Neural crest cell (in vitro differentiated cells): Measurements from ENCODE around the gene ASRGL1. TPM values are rescaled to one million over a fixed set of nuclear protein-coding genes. Genes with fewer than 3 reads are reported as not detected.

Experiments used
- DNase-seq: peaks from one replicate; pipeline ENCODE4 v3.0.0; 2021; ENCODE audit warnings: low read depth, mixed read lengths, low spot score
- H3K27ac Mint-ChIP-seq: one replicate; pipeline ENCODE4 v1.8.0; 2021; ENCODE audit warnings: mild to moderate bottlenecking, mixed read lengths; ENCODE audit not compliant: unreplicated experiment
- H3K27me3 Mint-ChIP-seq: 2 replicates; pipeline ENCODE4 v1.8.0; 2021; ENCODE audit warnings: low read depth, mild to moderate bottlenecking, mixed read lengths
- H3K36me3 Mint-ChIP-seq: 2 replicates; pipeline ENCODE4 v1.8.0; 2021; ENCODE audit warnings: low read depth, mild to moderate bottlenecking, mixed read lengths
- H3K4me1 Mint-ChIP-seq: 2 replicates; pipeline ENCODE4 v1.8.0; 2021; ENCODE audit warnings: mixed read lengths
- H3K4me3 Mint-ChIP-seq: one replicate; pipeline ENCODE4 v1.8.0; 2021; ENCODE audit warnings: mild to moderate bottlenecking, mixed read lengths
- H3K9me3 Mint-ChIP-seq: 2 replicates; pipeline ENCODE4 v1.8.0; 2021; ENCODE audit warnings: mixed read lengths
- total RNA-seq: library from RNA; stranded (reverse); gene quantifications from 2 replicates; pipeline ENCODE4 v1.2.1, GENCODE V29; 2021
- TF ChIP-seq, protein P1 (sequence below): fragments of 200-600 bp; sonication (generic); conservative IDR thresholded peaks from 2 replicates; pipeline ENCODE4 v1.5.0; 2021; ENCODE audit warnings: antibody characterized with exemption, mild to moderate bottlenecking

Gene ASRGL1
- total RNA-seq, 1 donor from 2014 or later, result 57.5 TPM

DNA sequence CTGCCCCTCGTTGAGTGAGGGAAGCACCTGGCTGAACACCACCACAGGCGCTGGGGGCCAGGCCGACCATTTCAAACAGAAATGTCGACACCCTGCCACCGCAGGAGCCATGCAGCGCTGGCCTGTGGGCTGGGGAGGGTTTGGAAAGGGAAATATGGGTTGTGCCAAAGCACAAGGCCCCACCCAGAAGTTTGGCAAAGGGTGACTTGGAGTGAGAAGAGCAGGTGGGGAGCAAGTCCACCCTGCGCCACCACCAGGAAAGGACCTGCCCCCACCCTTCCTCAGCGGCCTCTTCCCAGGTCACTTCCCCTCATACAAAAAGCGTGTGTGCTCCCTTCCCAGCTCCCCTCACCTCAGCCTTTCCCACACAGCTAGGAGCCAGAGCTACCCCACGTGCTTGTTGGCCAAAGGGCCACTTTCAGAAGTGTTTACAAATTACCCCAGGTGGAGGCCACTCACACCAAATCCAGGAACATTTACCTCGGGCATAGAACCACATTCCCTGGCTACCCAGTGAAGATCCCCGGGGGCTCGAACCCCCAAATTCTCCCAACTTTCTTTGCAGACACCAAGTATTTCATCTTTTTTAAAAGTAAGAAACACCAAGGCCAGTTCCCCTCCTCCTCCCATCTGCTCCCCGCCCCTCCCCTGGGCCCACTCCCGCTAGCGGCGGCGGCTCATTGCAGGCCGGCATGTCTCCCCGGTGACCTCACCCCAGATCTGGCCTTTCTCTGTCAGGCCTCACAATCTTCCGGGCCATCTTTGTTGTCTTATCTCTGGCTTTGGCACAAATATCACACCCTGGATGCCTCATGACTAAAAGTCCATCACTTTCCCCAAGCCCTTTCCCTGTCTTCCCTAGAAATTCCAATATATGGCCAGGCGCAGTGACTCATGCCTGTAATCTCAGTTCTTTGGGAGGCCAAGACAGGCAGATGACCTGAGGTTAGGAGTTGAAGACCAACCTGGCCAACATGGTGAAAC, 61.1 kb downstream of the ASRGL1 start:
- H3K27ac Mint-ChIP-seq, result peak overlapping the region; percentile 35
- TF ChIP-seq, protein P1, sequence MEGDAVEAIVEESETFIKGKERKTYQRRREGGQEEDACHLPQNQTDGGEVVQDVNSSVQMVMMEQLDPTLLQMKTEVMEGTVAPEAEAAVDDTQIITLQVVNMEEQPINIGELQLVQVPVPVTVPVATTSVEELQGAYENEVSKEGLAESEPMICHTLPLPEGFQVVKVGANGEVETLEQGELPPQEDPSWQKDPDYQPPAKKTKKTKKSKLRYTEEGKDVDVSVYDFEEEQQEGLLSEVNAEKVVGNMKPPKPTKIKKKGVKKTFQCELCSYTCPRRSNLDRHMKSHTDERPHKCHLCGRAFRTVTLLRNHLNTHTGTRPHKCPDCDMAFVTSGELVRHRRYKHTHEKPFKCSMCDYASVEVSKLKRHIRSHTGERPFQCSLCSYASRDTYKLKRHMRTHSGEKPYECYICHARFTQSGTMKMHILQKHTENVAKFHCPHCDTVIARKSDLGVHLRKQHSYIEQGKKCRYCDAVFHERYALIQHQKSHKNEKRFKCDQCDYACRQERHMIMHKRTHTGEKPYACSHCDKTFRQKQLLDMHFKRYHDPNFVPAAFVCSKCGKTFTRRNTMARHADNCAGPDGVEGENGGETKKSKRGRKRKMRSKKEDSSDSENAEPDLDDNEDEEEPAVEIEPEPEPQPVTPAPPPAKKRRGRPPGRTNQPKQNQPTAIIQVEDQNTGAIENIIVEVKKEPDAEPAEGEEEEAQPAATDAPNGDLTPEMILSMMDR, result no peak
- H3K4me3 Mint-ChIP-seq, result no peak overlapping the region
- no peaks in the 10 kb centered on the region for H3K9me3 Mint-ChIP-seq
- H3K4me1 Mint-ChIP-seq, result peaks cover 22% of the 10 kb centered on the region
- H3K27me3 Mint-ChIP-seq, result no peaks in the 10 kb centered on the region
- H3K36me3 Mint-ChIP-seq, result no peaks in the 10 kb centered on the region
- no peak for DNase-seq

- no peaks in the 10 kb centered on the region for H3K36me3 Mint-ChIP-seq
- TF ChIP-seq, protein P1, result no peak
- no peaks in the 10 kb centered on the region for H3K27me3 Mint-ChIP-seq
- DNase-seq, result no peak
- H3K27ac Mint-ChIP-seq, result peak overlapping the region; percentile 83
- H3K4me1 Mint-ChIP-seq, result peaks cover 22% of the 10 kb centered on the region
- no peak overlapping the region for H3K4me3 Mint-ChIP-seq
- H3K9me3 Mint-ChIP-seq, result no peaks in the 10 kb centered on the region
Measured at GRCh38 chr11:62399172-62399877, 62.1 kb downstream of the ASRGL1 start.

DNA sequence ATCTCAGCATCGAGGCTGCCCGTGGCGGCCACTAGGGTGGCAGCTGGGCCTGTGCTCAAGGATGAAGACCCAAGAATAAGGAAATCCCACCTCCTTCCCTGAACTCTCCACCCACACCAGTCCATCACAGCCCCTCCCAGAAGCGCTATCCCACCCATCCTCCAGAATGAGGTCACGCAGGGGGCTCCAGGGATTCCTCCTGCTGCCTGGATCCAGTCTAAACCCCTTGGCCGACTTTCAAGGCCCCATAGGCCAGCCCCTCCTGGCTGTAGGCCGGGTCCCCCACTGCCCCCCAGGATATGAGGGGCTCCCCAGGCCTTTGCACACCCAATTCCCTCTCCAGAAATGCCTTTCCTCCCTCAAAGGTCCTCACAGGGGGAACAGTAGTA, 62.6 kb downstream of the ASRGL1 start:
- no peak for DNase-seq
- Mint-ChIP-seq H3K27me3 (no peaks in the 10 kb centered on the region), H3K4me1 (peaks cover 19% of the 10 kb centered on the region), H3K9me3 (no peaks in the 10 kb centered on the region), H3K36me3 (no peaks in the 10 kb centered on the region), H3K4me3 (no peak overlapping the region), H3K27ac (no peak overlapping the region)
- TF ChIP-seq, protein P1, result no peak

GRCh38 chr11:62400281-62400680, 63.0 kb downstream of the ASRGL1 start:
- DNase-seq, result no peak
- TF ChIP-seq, protein P1, result no peak
- Mint-ChIP-seq H3K27ac (no peak overlapping the region), H3K4me3 (no peak overlapping the region), H3K27me3 (no peaks in the 10 kb centered on the region), H3K36me3 (no peaks in the 10 kb centered on the region), H3K4me1 (peaks cover 14% of the 10 kb centered on the region), H3K9me3 (no peaks in the 10 kb centered on the region)

- Mint-ChIP-seq H3K27me3 (no peaks in the 10 kb centered on the region), H3K27ac (no peak overlapping the region), H3K36me3 (no peaks in the 10 kb centered on the region), H3K9me3 (no peaks in the 10 kb centered on the region), H3K4me3 (no peak overlapping the region), H3K4me1 (peaks cover 12% of the 10 kb centered on the region)
- TF ChIP-seq, protein P1, result no peak
- DNase-seq, result no peak
Measured at GRCh38 chr11:62400760-62401159, 63.5 kb downstream of the ASRGL1 start.
